ENCODE data around the gene C17orf107.
A peak's percentile ranks its signal among the peaks of the same experiment; 100 is the strongest.

The C17orf107 gene

DNA sequence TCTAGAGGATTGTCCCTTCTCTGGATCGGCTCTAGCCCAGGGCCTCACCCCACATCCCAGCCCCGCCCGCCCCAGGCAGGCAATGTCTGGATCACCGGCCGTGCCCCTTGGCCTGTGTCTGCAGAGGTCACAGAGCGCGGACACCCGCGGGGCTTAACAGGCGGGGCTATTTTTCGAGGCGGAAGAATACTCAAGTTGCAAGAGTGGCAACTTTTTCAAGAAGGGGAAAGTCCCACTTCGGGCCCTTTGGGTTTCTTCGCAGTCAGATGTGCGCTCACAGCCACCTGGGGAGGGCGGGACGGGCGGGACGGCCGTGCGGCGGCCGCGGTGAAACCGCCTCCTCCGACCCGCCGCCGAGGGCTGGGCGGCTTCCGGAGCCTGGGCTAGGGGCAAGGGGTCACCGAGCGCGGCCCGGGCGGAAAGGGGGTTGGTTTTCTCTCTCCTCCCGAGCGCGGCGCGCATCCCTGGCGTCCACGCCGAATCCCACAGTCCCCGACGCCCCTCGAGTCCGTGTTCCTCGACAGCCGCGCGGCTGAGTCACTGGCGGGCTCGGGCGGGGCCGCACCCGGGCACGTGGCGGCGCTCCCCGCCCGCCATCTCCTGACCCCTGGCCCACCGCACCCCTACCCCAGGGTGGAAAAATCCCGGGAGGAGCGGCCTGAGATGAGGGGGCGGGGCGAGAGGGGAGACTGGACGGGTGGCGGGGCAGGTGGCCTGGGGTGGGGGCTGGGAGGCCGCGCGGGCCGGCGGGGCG, 50.2 kb downstream of the C17orf107 start:
- DNase-seq = peak in 9 of 14 donors; percentile 24 to 86 (median 51)

DNA sequence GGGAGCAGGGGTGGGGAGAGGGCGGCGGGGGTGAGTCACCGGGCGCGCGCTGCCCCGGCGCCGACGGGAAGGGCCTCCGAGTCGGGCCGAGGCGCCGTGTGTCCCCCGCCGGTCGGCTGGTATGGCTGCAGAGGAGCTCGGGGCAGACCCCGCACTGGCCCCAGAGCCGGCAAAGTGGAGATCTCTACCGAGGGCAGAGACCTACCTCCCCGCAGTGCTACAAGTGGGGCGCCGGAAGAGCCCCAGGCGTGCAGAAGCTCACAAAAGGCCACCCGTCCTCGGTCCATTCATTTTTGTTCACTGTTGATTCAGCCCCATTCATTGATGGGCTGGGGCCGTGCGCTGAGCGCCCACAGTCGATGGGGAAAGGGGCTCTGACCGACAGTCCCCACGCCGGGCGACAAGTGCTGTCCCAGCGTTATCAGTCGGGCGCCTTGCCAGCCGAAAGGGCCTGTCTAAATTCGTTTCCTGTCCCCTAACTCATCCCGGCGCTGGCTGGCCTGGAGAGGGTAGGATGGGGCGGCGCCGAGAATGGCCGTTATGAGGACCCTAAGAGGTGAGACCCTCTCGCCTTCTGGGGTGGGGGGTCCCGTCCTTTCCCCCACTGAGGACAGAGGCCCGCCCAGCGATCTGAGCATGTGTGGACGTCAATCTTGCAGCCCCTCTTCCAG, 50.9 kb downstream of the C17orf107 start:
- DNase-seq = peak in 1 of 14 donors; percentile 56

DNA sequence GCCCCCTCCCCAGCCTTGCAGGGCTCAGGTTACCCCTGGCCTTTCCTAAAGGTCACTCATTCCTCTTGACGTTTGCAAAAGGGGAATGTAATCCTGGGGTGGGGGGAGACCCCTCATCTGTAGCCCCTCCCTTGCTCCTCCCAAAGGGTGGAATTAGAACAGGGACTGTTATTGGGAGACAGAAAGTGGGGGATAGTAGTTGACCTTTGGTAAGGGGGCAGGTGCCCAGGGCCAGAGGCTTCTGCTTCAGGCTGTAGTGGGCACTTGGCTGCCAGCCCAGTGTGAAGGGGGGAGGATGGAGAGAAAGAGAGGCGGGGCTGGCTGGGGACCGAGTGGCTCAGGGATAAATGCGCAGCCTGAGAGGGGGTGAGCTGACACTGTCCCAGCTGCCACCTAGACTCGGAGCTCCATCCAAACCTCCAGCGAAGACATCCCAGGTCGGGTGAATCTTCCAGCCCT, 51.4 kb downstream of the C17orf107 start, which contains the start of gene ENO3:
Gene ENO3 (plus strand): TSS at position 374 of the 459 bp plus-strand sequence. CDS start 711 bp downstream, outside the sequence.
- DNase-seq = no peak

DNA sequence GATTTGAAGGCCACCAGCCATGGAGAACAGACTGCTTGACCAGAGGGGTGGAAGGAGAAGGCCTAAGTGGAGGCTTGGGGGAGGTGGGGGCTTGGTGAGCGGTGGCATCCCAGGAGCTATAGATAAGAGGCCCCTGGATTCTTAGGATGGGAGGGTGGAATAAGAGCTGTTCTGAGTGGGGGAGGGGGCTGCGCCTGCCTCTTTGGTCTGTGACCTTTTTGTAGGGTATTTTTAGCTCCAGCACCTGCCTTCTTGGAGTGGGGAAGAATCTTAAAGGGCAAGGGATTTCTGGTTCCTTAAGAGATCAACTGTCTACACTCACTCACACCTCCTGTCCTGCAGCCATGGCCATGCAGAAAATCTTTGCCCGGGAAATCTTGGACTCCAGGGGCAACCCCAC, 52.1 kb downstream of the C17orf107 start:
- DNase-seq = no peak

All from C1 segment of cervical spinal cord (tissue), 14 donors.